NCI-H1048 (cell line): ENCODE measurements around the gene KRTAP5-5.
"Not testable (repeated sequence)": the region's sequence is repeated elsewhere in the genome, so short reads cannot be mapped to it uniquely, and the experiment has no call there.

Source experiments
- DNase-seq: peaks from one replicate; lab custom pipeline; 2025; lab: John Stamatoyannopoulos, UW

KRTAP5-5 gene

GRCh38 chr11:1607156-1607845 lies 22.3 kb upstream of the KRTAP5-5 start:
- DNase-seq: not testable (repeated sequence)

GRCh38 chr11:1607901-1608300 lies 21.7 kb upstream of the KRTAP5-5 start:
- DNase-seq: not testable (repeated sequence)

- no peak for DNase-seq
Observed at GRCh38 chr11:1608363-1608762, 21.2 kb upstream of the KRTAP5-5 start, which contains the start of gene KRTAP5-3. Gene KRTAP5-3, minus strand, starts transcription at chr11:1608463. Its CDS starts 78 bp downstream, at chr11:1608385.

- no peak for DNase-seq
Observed at GRCh38 chr11:1618231-1618630, 11.3 kb upstream of the KRTAP5-5 start.

- DNase-seq: no peak
Observed at GRCh38 chr11:1619449-1619848, 10.1 kb upstream of the KRTAP5-5 start.

GRCh38 chr11:1622086-1622485 lies 7.5 kb upstream of the KRTAP5-5 start, which contains the start of gene KRTAP5-4:
Gene KRTAP5-4, minus strand, starts transcription at chr11:1622138. Its CDS starts 45 bp downstream, at chr11:1622093.
- no peak for DNase-seq

GRCh38 chr11:1623716-1624115 lies 5.9 kb upstream of the KRTAP5-5 start:
- DNase-seq: no peak

- no peak for DNase-seq
Observed at GRCh38 chr11:1624621-1625020, 5.0 kb upstream of the KRTAP5-5 start.

GRCh38 chr11:1625541-1625940 lies 4.0 kb upstream of the KRTAP5-5 start:
- no peak for DNase-seq

- DNase-seq: peak; percentile 11
Observed at GRCh38 chr11:1628506-1629325, 859 bp upstream of the KRTAP5-5 start.

GRCh38 chr11:1630271-1630670 lies 696 bp downstream of the KRTAP5-5 start:
- no peak for DNase-seq

- DNase-seq: no peak
Observed at GRCh38 chr11:1631066-1631568, 1.5 kb downstream of the KRTAP5-5 start.

GRCh38 chr11:1632053-1632714 lies 2.6 kb downstream of the KRTAP5-5 start:
- no peak for DNase-seq

- DNase-seq: no peak
Observed at GRCh38 chr11:1633864-1634263, 4.3 kb downstream of the KRTAP5-5 start.

- DNase-seq: no peak
Observed at GRCh38 chr11:1636291-1636950, 6.8 kb downstream of the KRTAP5-5 start.

GRCh38 chr11:1637628-1638027 lies 8.1 kb downstream of the KRTAP5-5 start:
- DNase-seq: no peak

- no peak for DNase-seq
Observed at GRCh38 chr11:1638344-1638743, 8.8 kb downstream of the KRTAP5-5 start.

- DNase-seq: no peak
Observed at GRCh38 chr11:1639102-1639620, 9.6 kb downstream of the KRTAP5-5 start.

- no peak for DNase-seq
Observed at GRCh38 chr11:1639666-1640065, 10.1 kb downstream of the KRTAP5-5 start.

- DNase-seq: peak; percentile 9
Observed at GRCh38 chr11:1640076-1640946, 10.7 kb downstream of the KRTAP5-5 start.

- DNase-seq: no peak
Observed at GRCh38 chr11:1641096-1641495, 11.5 kb downstream of the KRTAP5-5 start.
